HPDE6-E6E7 (cell line): ENCODE data around the gene TBATA.

Source experiments
- DNase-seq: peaks from one replicate; pipeline ENCODE4 v3.0.0; 2011; ENCODE audit warnings: missing footprints; ENCODE audit errors: extremely low spot score

Gene TBATA

DNA sequence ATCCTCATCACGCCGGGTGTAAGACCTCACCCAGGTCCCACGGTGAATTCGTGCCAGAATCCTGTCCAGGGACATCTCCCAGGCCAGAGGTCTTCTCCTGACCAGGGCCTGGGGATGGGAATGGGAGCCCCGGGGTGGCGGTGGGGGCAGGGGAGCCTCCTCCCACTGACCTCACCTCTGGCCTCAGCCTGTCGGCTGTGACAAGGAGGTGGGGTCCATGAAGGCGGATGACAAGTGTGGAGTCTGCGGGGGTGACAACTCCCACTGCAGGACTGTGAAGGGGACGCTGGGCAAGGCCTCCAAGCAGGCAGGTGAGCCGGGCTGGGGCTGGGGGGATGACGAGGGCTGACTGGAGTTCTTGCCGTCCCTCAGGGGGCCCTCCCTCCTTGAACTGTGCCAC, 41.3 kb downstream of the TBATA start:
- no peak for DNase-seq

DNA sequence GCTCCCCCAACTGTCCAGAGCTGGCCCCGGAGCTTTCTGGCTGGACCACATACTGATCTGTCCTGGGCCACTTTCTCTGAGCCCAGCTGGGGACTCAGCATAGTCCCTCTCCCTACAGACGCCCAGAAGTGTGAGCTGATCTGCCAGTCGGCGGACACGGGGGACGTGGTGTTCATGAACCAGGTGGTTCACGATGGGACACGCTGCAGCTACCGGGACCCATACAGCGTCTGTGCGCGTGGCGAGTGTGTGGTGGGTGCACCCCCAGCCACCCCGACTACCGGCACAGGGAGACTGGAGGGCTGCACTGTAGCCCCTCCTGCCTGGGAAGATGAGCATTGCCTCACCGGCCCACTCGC, 41.8 kb downstream of the TBATA start:
- DNase-seq, result no peak

GRCh38 chr10:70742537-70743429, 42.4 kb downstream of the TBATA start:
- DNase-seq, result no peak

DNA sequence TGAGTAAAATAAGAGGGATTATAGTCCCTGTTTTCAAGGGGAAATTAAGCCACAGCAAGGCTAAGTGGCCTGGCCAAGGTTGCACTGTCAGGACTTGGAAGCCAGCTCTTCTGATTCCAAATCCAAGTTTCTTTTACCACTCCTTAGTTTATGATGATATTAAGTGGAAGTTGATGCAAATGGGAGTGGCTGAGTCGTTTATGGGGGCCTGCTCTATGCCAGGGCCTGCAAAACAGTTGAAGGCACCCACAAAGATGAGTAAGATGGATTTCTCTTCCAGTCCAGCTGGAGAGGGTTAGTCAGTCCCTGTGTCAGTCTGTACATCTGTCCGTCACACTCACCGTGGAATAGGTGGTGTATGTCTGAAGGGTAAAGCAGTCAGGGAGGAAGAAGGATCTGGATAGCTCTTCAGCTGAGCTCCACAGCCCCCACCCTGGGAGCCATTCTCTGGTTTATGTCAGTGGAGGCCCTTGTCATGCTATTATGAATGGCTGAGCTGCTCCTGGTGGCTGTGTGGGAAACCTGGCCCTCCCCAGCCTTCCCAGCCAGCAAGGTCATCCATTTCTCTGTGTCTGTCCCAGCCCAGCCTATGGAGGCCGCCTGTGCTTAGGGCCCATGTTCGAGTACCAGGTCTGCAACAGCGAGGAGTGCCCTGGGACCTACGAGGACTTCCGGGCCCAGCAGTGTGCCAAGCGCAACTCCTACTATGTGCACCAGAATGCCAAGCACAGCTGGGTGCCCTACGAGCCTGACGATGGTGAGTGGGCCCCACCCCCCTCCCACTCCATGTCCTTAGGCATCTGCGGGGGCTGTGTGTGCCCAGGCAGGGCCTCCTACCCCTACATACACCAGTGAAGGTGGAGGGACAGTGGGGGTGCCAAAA, 44.5 kb downstream of the TBATA start:
- no peak for DNase-seq

DNA sequence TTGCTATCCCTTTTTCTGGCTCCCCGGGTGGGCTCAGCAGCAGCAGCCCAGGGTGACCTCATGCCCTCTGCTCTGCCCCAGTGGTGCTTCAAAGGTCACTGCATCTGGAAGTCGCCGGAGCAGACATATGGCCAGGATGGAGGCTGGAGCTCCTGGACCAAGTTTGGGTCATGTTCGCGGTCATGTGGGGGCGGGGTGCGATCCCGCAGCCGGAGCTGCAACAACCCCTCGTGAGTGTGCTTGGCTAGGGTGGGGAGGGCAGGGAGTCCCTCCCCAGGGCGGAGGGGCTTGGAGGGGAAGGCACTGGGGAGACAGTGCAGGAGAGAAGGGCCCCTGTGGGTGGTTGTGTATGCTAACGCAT, 46.4 kb downstream of the TBATA start:
- no peak for DNase-seq

DNA sequence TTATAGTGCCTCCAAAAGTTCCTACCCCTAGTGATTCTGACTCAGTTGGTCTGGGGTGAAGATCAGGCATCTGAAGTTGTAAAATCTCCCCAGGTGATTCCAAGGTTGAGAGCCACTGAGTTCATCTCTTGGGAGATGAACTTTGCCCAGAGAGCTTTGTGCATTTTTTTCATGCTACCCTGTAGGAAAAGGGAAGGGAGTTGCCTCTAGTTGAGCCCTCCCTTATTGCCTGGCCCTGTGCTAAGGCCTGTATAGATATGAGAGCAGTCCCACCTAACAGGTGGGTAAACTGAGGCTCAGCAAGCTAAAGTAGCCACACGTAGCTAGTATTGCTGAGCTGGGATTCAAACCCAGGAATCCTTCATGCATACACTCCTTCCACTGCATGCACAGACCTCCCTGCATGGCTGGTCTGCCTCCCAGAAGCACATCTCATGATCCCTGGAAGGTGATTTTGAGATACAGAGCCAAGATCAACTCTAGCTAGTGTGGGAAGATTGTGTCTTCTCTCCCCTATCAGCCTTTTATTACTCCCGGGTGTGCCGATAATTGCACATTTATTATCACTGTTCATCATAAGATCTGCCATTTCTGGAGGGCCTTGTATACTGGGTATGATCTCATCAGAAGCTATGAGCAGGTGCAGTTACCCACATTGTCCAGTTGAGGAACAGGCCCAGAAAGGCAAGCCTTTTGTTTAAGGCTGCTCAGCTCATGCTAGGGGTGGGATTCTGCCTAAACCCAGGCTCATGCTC, 47.0 kb downstream of the TBATA start:
- DNase-seq, result no peak

DNA sequence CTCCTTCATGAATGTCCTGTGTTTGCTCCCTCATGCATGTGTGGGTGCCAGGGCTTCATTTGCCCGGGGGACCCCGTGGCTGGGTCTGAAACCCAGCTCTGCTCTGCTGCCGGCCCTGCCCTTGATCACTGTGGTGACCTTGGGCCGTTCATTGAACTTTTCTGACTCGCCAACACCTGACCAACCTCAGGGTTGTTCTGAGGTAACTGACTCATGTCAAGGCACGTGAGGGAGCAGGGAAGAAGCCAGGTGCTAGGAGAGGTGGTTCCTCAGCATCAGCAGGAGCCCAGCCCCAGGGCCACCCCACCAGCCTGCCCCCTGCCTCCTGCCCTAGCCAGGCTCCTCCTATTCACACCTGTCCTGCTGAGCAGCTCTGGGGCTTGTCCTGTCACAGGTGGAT, 47.9 kb downstream of the TBATA start:
- no peak for DNase-seq

DNA sequence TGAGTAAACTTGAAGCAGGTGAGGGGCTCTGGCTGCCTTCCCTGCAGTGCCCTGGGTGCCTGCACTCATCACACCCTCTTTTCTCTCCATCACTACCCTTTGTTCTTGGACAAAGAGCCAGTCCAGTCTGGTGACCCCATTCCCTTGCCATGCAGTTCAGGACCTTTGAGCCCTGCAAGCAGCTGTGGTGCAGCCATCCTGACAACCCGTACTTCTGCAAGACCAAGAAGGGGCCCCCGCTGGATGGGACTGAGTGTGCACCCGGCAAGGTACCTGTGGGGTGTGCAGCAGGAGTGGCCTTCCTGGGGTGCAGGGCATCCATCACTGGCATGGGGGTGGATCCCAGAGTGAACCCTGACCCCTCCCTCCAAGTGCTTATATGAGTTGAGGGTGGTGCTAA, 48.7 kb downstream of the TBATA start:
- DNase-seq, result no peak

DNA sequence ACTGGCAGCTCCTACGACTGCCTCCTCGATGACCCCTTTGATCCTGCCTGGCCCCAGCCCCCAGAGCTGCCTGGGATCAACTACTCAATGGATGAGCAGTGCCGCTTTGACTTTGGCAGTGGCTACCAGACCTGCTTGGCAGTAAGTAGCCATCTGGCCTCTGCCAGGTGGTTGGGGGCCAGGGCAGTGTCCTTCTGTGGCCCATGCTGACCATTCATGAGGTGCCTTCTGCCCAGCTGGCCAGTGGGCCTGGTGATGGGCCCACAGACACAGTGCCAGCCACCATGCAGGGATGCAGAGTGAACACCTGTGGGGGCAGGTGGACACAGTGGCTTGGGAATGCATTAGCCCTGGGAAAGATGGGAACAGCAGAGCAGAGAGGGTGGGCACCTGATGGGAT, 50.0 kb downstream of the TBATA start:
- DNase-seq, result no peak

- no peak for DNase-seq
Measured at GRCh38 chr10:70733051-70733450, 52.1 kb downstream of the TBATA start.

- DNase-seq, result no peak
Measured at GRCh38 chr10:70732569-70732968, 52.6 kb downstream of the TBATA start.

- no peak for DNase-seq
Measured at GRCh38 chr10:70730955-70731354, 54.2 kb downstream of the TBATA start.

GRCh38 chr10:70729763-70730357, 55.3 kb downstream of the TBATA start:
- DNase-seq, result no peak

- DNase-seq, result no peak
Measured at GRCh38 chr10:70728328-70728727, 56.8 kb downstream of the TBATA start.

GRCh38 chr10:70726909-70727495, 58.2 kb downstream of the TBATA start:
- DNase-seq, result no peak

DNA sequence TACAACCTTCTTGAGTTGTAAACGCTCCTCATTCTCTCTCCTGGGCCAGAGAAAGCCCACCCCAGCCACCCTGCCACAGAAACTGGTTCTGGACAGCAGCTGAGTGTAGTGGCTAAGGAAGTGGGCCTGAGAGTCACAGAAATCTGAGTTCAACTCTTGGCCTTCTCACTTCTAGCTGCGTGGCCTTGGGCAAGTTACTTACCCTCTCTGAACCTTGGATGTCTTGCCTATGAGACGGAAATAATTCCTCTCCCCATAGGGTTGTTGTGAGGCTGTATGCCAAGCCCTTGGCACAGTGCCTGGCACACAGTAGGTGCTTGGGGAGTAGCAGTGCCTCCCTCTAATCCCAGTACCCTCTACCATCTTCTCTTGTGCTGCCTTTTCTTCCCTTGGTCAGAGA, 61.4 kb downstream of the TBATA start:
- no peak for DNase-seq

DNA sequence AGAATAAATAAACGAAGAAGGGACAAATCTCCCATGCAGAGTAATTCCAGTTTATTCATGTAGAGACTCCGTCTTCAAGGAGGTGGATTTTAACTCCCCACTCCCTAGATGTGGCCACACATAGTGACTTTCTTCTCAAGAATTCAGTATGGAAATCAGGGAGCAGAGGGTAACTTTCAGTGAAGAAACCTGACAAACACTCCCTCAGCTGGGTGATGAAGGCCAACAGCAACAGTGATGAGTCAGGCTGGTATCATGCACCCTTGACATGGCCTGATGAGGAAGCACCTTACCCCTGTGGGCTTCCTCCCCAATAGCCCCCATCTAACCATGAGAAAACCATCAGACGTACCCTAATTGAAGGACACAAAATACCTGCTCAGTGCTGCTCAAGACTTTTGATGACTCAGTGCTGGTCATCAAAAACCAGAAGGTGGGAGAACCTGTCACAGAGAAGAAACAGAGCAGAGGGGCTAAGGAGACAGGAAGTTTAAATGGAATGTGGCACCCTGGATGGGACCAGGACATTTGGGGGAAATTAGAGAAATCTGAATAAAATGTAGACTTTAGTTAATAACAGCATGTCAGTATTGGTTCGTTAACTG, 62.3 kb downstream of the TBATA start:
- peak; percentile 25 for DNase-seq
